GM18505 (cell line): ENCODE data around the gene SFTPB.
"Not testable (repeated sequence)": the region's sequence is repeated elsewhere in the genome, so short reads cannot be mapped to it uniquely, and the experiment has no call there.

Source experiments
- ATAC-seq: cut with Tn5 transposase; IDR thresholded peaks from one replicate; pipeline ENCODE4 v1.9.1; 2021; ENCODE audit not compliant: unreplicated experiment
- POLR2A ChIP-seq: IDR thresholded peaks from 4 replicates; pipeline ENCODE4 v1.6.1; 2011; ENCODE audit warnings: borderline replicate concordance; ENCODE audit not compliant: insufficient read depth, insufficient read length; ENCODE audit errors: extremely low read depth

SFTPB gene

DNA sequence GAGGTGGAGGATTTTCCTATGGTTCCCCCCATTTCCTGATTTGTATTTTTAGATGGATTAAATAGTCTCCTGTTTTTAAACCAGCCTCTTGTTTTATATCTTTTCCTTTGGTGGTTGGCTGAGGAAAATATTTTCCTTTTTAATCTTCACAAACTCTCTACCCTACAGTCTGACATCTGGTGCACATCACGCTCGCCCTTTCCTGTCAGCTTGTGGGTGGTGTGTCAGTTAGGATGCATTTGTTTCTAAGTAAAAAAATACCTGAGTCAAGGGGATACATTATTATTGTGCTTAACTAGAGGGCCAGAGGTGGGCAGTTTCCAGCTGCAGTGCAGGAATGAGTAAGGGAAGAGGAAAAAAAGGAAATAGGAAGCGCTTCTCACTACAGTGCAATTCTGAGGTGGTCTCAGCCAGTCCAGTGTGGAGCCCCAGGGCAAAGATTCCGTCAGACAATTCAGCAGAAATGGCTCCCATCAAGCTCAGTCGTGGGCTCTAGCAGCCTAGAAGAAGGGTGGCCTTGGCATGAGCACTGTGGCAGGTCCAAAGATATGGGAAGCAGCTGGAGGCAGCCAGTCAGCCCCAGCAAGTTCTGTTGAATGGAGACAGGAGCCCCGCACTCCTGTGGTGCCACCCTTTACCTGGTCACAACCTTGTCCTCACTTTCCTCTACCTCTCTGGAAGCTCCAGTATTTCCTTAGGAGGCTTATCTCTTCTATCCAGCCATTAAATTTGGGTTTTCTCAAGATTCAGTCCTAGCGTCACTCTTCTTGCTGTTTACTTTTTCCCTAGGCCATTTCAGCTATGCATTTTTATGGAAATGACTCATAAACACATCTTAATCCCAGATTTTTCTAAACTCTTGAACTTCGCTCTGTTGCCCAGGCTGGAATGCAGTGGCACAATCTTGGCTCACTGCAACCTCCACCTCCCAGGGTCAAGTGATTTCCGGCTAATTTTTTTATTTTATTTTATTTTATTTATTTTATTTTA, 18.5 kb downstream of the SFTPB start:
- TF ChIP-seq POLR2A = no peak
- no peak for ATAC-seq

- no peak for ATAC-seq
- no peak for TF ChIP-seq POLR2A
Observed at GRCh38 chr2:85648619-85649018, 19.4 kb downstream of the SFTPB start.

- ATAC-seq = no peak
Observed at GRCh38 chr2:85647823-85648526, 20.0 kb downstream of the SFTPB start.

GRCh38 chr2:85646166-85646565, 21.8 kb downstream of the SFTPB start:
- no peak for ATAC-seq

More at GRCh38 chr2:85647823-85648526, 20.0 kb downstream of the SFTPB start:
- no peak for TF ChIP-seq POLR2A

DNA sequence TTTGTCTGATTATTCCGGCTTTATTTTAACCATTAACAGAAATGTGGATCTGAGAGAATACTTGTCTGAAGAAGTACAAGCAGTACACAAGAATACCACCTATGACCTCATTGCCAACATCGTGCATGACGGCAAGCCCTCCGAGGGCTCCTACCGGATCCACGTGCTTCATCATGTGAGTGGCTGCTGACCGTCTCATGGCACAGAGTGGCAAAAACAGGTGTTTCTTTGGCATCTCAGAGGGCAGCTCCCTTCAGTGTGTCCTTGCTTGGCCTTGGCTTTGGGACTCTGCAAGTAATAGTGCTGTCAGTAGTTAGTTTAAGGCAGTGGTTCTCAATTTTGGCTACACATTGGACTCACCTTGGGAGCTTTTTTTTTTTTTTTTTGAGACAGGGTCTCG, 23.1 kb downstream of the SFTPB start:
- ATAC-seq = no peak

More at GRCh38 chr2:85646166-85646565, 21.8 kb downstream of the SFTPB start:
- no peak for TF ChIP-seq POLR2A

GRCh38 chr2:85642725-85643124, 25.3 kb downstream of the SFTPB start:
- no peak for TF ChIP-seq POLR2A
- ATAC-seq = no peak

More for the DNA sequence above, 23.1 kb downstream of the SFTPB start:
- TF ChIP-seq POLR2A = no peak

GRCh38 chr2:85635636-85636035, 32.4 kb downstream of the SFTPB start:
- TF ChIP-seq POLR2A = no peak

DNA sequence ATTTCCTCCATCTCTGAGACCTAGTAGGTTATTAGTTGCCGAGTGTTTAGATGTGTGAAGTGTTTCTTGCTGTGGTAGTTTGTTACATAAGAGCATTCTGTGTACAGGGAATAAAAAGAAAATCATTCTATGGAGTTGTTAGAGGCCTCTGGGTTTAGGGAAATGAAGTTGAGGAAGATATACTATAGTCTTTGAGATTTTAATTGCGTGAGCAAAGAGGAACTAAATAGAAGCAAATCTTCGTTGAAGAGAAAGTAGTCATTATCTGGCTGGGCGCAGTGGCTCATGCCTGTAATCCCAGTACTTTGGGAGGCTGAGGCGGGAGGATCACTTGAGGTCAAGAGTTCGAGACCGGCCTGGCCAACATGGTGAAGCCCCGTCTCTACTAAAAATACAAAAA, 33.0 kb downstream of the SFTPB start:
- no peak for ATAC-seq
- TF ChIP-seq POLR2A = no peak

More at GRCh38 chr2:85635636-85636035, 32.4 kb downstream of the SFTPB start:
- ATAC-seq = no peak

DNA sequence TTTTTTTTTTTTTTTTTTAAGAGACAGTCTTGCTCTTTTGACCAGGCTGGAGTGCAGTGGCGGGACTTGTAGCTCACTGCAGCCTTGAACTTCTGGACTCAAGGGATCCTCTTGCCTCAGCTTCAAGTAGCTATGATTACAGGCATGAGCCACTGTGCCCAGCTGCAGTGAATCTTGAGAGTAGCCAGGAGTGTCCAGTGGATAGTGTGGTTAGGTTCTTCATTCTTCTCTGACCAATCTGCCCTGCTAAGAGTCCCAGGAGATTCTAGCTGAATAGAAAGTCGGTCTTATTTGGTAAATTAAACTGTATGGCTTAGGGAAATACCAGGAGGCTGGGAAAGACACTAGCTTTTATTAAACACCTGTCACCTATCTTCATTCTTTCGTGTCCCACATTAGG, 36.7 kb downstream of the SFTPB start:
- TF ChIP-seq POLR2A = no peak

GRCh38 chr2:85628658-85629057, 39.3 kb downstream of the SFTPB start:
- ATAC-seq = no peak

More for the DNA sequence above, 36.7 kb downstream of the SFTPB start:
- no peak for ATAC-seq

GRCh38 chr2:85623991-85624390, 44.0 kb downstream of the SFTPB start:
- TF ChIP-seq POLR2A = no peak

More at GRCh38 chr2:85628658-85629057, 39.3 kb downstream of the SFTPB start:
- TF ChIP-seq POLR2A = no peak

GRCh38 chr2:85621338-85621737, 46.7 kb downstream of the SFTPB start:
- no peak for ATAC-seq
- TF ChIP-seq POLR2A = no peak

More at GRCh38 chr2:85623991-85624390, 44.0 kb downstream of the SFTPB start:
- ATAC-seq = no peak

GRCh38 chr2:85619617-85620016, 48.4 kb downstream of the SFTPB start:
- TF ChIP-seq POLR2A = no peak
- ATAC-seq = no peak

GRCh38 chr2:85617723-85618122, 50.3 kb downstream of the SFTPB start:
- ATAC-seq = not testable (repeated sequence)

- no peak for ATAC-seq
- TF ChIP-seq POLR2A = no peak
Observed at GRCh38 chr2:85615413-85615728, 52.6 kb downstream of the SFTPB start.

DNA sequence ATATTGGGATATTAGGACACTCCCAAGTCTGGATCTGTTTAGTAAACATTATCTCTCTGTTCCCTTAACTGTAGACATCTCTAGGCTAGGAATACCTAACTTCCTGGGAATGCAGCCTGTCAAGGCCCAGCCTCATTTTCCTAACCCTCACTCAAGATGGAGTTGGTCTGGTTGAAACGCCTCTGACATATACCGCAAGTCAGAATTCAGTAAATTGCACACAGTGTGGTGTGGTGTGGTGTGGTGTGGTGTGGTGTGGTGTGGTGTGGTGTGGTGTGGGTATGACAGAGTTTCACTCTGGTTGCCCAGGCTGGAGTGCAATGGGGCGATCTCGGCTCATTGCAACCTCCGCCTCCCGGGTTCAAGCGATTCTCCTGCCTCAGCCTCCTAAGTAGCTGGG, 53.2 kb downstream of the SFTPB start:
- not testable (repeated sequence) for ATAC-seq
